Right lobe of liver (tissue), 6 donors: ENCODE results near the gene MOB3A. TPM values are rescaled to one million over a fixed set of nuclear protein-coding genes. Genes with fewer than 3 reads are reported as not detected.
"Not testable (repeated sequence)": the region's sequence is repeated elsewhere in the genome, so short reads cannot be mapped to it uniquely, and the experiment has no call there.

Source experiments
- ATAC-seq, 4 donors: fragments of 200-7000 bp; cut with Tn5 transposase; one replicate each; pipeline ENCODE4 v1.9.1; 2020; ENCODE audit warnings: mild to moderate bottlenecking in 4 of 4, moderate library complexity in 4 of 4
- DNase-seq, 3 donors: peaks; one replicate each; pipeline ENCODE4 v3.0.0-alpha.2; 2020
- H3K27ac ChIP-seq, 3 donors: fragments of 200-600 bp; one replicate each; pipeline ENCODE4 v1.8.0; 2022
- H3K27me3 ChIP-seq, 2 donors: fragments of 200-600 bp; one replicate each; pipeline ENCODE4 v1.8.0; 2022
- H3K36me3 ChIP-seq, 4 donors: fragments of 200-600 bp; sonication (generic) in 1 of 4; one replicate each; pipeline versions ENCODE4 v1.5.1 to v1.8.0; 2017 to 2022; ENCODE audit warnings: control low read depth in 1 of 4
- H3K4me1 ChIP-seq, 4 donors: fragments of 200-600 bp; sonication (generic) in 1 of 4; one replicate each; pipeline versions ENCODE4 v1.5.1 to v1.8.0; 2017 to 2022; ENCODE audit warnings: control low read depth in 1 of 4
- H3K4me3 ChIP-seq, 3 donors: fragments of 200-600 bp; one replicate each; pipeline ENCODE4 v1.8.0; 2022
- H3K9me3 ChIP-seq, 4 donors: fragments of 200-600 bp; sonication (generic) in 1 of 4; one replicate each; pipeline versions ENCODE4 v1.5.1 to v1.8.0; 2017 to 2022; ENCODE audit warnings: control low read depth in 1 of 4
- POLR2A ChIP-seq: fragments of 450-650 bp; IDR thresholded peaks from one replicate; pipeline ENCODE4 v1.6.1; 2017; ENCODE audit warnings: antibody characterized with exemption, mild to moderate bottlenecking
- WGBS: methylation state at CpG from one replicate; pipeline ENCODE4 v1.1.6; 2018; ENCODE audit warnings: low coverage, low lambda C conversion rate; ENCODE audit not compliant: insufficient coverage; ENCODE audit errors: missing lambda C conversion rate; 5-methylcytosine and 5-hydroxymethylcytosine counted together
- intact Hi-C, 2 donors: fragments of 100-400 bp; cut with DNase I; formaldehyde crosslinking; loops; one replicate each; pipeline versions ENCODE4 v1.11.2 to v1.14.1; 2022
- total RNA-seq, 6 experiments: library from RNA; depleted of rRNA in 2 of 6; stranded (reverse); fragments of >200 nt in 2 of 6; fragmentation: NEBNext Ultra II Directional in 3 of 6; extraction: Animal tissue kit (Norgen Biotek cat#: 25700) in 3 of 6; gene quantifications; one replicate each; pipeline versions ENCODE4 v1.1.0 to v1.2.4, GENCODE V29; 2016 to 2023
- TF ChIP-seq, protein P1 (sequence below), 4 donors: fragments of 200-600 bp in 3 of 4; fragments of 450-650 bp in 1 of 4; IDR thresholded peaks; one replicate each; pipeline versions ENCODE4 v1.5.1 to v1.8.0; 2016 to 2022; ENCODE audit warnings: antibody characterized with exemption in 4 of 4, mild to moderate bottlenecking in 2 of 4
- donor health status: DM: no; HTN: yes; CAD: no.
- donor health status: DM: no; HTN: no; CAD: no.
- donor health status: DM: no; HTN: no; CAD: no.
- donor health status: DM: no; HTN: yes; CAD: no.
- donor health status: DM: no; HTN: yes; CAD: no.

MOB3A gene
- total RNA-seq, 6 experiments from 2014 or later = 8.3 to 13.8 (median 10.8) TPM

DNA sequence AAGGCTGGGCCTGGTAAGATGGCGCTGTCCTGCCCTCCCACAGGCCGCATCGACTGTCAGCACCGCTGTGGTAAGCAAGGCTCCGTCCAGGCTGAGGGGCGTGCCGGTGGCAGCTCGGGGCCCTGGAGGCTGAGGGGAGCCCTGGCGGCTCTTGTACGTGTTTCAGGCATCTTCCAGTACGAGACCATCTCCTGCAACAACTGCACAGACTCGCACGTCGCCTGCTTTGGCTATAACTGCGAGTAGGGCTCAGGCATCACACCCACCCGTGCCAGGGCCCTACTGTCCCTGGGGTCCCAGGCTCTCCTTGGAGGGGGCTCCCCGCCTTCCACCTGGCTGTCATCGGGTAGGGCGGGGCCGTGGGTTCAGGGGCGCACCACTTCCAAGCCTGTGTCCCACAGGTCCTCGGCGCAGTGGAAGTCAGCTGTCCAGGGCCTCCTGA is 1.8 kb upstream of the MOB3A start:
- Histone ChIP-seq H3K9me3 (no peaks in the 10 kb centered on the region), H3K36me3 (peaks cover 0 to 28% (median 16%) of the 10 kb centered on the region in 4 donors), H3K27ac (no peak overlapping the region), H3K27me3 (no peaks in the 10 kb centered on the region), H3K4me1 (peaks cover 0 to 13% (median 2%) of the 10 kb centered on the region in 4 donors), H3K4me3 (no peak overlapping the region)
- 100% methylated on average over 2 of the region's 23 CpGs for WGBS
- intact Hi-C loops = no loop called here
- TF ChIP-seq, protein P1, sequence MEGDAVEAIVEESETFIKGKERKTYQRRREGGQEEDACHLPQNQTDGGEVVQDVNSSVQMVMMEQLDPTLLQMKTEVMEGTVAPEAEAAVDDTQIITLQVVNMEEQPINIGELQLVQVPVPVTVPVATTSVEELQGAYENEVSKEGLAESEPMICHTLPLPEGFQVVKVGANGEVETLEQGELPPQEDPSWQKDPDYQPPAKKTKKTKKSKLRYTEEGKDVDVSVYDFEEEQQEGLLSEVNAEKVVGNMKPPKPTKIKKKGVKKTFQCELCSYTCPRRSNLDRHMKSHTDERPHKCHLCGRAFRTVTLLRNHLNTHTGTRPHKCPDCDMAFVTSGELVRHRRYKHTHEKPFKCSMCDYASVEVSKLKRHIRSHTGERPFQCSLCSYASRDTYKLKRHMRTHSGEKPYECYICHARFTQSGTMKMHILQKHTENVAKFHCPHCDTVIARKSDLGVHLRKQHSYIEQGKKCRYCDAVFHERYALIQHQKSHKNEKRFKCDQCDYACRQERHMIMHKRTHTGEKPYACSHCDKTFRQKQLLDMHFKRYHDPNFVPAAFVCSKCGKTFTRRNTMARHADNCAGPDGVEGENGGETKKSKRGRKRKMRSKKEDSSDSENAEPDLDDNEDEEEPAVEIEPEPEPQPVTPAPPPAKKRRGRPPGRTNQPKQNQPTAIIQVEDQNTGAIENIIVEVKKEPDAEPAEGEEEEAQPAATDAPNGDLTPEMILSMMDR (IDR thresholded peaks at IDR 0.05) = no peak
- ATAC-seq (no peak), DNase-seq (no peak)

DNA sequence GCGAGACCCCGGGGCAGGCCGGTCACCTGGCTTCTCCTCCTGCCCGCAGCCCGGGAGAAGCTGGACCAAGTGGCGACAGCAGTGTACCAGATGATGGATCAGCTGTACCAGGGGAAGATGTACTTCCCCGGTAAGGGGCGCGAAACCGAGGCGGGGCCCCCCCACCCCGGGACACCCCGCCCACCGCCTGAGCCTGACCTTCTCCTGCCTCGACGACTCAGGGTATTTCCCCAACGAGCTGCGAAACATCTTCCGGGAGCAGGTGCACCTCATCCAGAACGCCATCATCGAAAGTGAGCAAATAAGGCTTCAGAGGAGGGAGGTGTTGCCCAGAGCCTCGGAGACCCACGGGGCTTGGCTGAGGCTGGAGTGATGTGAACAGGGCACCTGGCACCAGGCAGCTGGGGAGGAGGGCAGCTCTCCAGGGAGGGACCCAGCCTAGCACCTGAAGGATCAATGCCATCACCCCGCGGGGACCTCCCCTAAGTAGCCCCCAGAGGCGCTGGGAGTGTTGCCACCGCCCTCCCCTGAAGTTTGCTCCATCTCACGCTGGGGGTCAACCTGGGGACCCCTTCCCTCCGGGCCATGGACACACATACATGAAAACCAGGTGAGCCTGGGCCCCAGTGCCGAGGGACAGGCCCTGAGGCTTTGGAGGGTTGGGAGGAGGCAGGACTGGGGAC is 1.2 kb upstream of the MOB3A start:
- DNase-seq (no peak), ATAC-seq (no peak)
- no peak for TF ChIP-seq POLR2A
- TF ChIP-seq, protein P1 (IDR thresholded peaks at IDR 0.05) = no peak
- WGBS = 3% methylated on average over 8 of the region's 30 CpGs
- H3K27me3 ChIP-seq = no peaks in the 10 kb centered on the region
- peaks cover 0 to 26% (median 16%) of the 10 kb centered on the region in 4 donors for H3K36me3 ChIP-seq
- peak overlapping the region in 1 of 3 donors; percentile 35 for H3K27ac ChIP-seq
- H3K9me3 ChIP-seq = no peaks in the 10 kb centered on the region
- H3K4me3 ChIP-seq = peak overlapping the region; percentile 30 to 51 (median 38)
- peaks cover 0 to 13% (median 2%) of the 10 kb centered on the region in 4 donors for H3K4me1 ChIP-seq
- intact Hi-C loops = no loop called here

DNA sequence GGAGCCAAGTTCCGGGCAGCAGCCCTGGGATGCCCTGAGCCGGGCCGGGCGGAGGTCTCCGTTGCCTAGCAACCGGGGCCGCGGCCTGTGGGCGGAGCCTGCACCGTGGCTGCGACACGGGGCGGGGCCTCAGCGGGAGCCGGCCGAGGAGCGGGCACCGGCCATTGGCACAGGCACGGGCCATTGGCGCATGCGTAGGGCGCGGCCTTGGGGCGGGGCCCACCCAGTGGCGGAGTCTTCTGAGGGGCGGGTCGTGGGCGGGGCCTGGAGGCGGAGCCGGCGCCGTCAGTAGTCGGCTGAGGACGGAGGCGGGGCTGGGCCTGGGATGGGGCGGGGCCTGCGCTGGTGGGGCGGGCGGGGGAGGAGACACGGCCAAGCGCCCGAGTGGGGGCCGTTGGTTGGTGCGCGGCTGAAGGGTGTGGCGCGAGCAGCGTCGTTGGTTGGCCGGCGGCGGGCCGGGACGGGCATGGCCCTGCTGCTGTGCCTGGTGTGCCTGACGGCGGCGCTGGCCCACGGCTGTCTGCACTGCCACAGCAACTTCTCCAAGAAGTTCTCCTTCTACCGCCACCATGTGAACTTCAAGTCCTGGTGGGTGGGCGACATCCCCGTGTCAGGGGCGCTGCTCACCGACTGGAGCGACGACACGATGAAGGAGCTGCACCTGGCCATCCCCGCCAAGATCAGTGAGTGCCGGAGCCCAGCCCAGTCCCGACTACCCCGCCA is 515 bp upstream of the MOB3A start, which contains the start of gene IZUMO4:
Gene IZUMO4, plus strand, starts transcription at position 436 of the 723 bp plus-strand sequence. Its CDS starts 31 bp downstream, at position 467.
- peak within 1 kb of the TSS; percentile 53 to 74 (median 68) for H3K4me3 ChIP-seq

DNA sequence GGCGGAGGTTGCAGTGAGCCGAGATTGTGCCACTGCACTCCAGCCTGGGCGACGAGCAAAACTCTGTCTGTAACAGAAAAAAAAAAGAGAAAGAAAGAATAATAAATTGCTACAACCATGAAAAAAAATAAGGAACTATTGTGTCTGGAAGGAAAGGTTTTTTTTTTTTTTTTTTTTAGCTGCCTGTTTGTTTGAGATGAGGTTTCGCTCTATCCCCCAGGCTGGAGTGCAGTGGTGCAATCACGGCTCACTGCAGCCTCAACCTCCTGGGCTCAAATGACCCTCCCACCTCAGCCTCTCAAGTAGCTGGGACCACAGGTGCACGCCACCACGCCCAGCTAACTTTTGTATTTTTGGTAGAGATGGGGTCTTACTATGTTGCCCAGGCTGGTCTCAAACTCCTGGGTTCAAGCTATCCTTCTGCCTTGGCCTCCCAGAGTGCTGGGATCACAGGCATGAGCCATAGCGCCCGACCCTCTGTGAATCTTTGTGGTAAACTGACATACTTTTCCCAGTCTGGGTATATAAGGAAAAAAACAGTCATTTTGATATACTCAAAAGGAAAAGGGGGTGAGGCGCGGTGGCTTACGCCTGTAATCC is 4.1 kb downstream of the MOB3A start:
- H3K36me3 ChIP-seq, DNase-seq, H3K27me3 ChIP-seq, H3K9me3 ChIP-seq, intact Hi-C loops, ATAC-seq, H3K4me3 ChIP-seq: not testable (repeated sequence)
- Histone ChIP-seq H3K27ac (peak overlapping the region in 2 of 3 donors; percentile 14 to 25), H3K4me1 (peaks cover 0 to 22% (median 10%) of the 10 kb centered on the region in 4 donors)
- WGBS = 85% methylated on average over 8 of the region's 13 CpGs

More for the DNA sequence above, 515 bp upstream of the MOB3A start, which contains the start of gene IZUMO4:
- intact Hi-C loops = no loop called here
- DNase-seq (peak; percentile 100), ATAC-seq (peak; percentile 79 to 92 (median 87))
- Histone ChIP-seq H3K9me3 (no peaks in the 10 kb centered on the region), H3K27me3 (no peaks in the 10 kb centered on the region), H3K36me3 (peaks cover 0 to 19% (median 13%) of the 10 kb centered on the region in 4 donors), H3K27ac (peak within 1 kb of the TSS; percentile 70 to 87 (median 85)), H3K4me1 (peaks cover 0 to 13% (median 2%) of the 10 kb centered on the region in 4 donors)
- no peak for TF ChIP-seq POLR2A
- TF ChIP-seq, protein P1 (IDR thresholded peaks at IDR 0.05) = peak; percentile 24 to 62 (median 50)
- 0% methylated on average over 3 of the region's 70 CpGs for WGBS
